Measurements from ENCODE around the gene PUSL1.

The PUSL1 gene

DNA sequence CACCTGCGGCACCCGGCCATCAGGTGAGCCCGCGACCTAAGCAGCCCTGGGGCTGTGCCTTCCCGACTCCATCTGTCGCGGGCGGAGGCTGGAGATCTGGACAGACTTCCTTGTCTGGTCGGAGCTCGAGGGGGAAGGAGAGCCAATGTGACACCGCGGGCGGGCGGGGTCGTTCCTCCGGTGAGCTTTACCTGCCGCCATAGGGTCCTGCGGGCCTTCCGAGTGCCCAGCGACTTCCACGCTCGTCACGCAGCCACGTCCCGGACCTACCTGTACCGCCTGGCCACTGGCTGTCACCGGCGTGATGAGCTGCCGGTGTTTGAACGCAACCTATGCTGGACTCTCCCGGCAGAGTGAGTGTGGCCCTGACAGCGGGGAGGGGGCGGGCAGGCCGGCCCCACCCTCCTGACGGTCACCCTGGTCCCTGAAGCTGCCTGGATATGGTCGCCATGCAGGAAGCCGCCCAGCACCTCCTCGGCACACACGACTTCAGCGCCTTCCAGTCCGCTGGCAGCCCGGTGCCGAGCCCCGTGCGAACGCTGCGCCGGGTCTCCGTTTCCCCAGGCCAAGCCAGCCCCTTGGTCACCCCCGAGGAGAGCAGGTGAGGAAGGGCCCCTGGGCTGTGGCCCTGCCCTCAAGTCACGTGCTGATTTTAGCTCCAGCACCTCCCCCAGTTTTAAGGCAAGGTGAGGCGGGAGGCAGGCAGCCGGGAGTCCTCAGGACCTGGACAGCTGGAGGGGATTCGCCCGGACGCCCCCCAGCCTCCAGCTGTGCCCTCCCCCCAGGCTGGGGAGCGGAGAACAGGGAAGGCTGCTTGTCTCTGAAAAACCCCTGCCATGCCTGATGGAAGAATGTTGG, 1.1 kb downstream of the PUSL1 start (continued):
- TF ChIP-seq, protein P1, sequence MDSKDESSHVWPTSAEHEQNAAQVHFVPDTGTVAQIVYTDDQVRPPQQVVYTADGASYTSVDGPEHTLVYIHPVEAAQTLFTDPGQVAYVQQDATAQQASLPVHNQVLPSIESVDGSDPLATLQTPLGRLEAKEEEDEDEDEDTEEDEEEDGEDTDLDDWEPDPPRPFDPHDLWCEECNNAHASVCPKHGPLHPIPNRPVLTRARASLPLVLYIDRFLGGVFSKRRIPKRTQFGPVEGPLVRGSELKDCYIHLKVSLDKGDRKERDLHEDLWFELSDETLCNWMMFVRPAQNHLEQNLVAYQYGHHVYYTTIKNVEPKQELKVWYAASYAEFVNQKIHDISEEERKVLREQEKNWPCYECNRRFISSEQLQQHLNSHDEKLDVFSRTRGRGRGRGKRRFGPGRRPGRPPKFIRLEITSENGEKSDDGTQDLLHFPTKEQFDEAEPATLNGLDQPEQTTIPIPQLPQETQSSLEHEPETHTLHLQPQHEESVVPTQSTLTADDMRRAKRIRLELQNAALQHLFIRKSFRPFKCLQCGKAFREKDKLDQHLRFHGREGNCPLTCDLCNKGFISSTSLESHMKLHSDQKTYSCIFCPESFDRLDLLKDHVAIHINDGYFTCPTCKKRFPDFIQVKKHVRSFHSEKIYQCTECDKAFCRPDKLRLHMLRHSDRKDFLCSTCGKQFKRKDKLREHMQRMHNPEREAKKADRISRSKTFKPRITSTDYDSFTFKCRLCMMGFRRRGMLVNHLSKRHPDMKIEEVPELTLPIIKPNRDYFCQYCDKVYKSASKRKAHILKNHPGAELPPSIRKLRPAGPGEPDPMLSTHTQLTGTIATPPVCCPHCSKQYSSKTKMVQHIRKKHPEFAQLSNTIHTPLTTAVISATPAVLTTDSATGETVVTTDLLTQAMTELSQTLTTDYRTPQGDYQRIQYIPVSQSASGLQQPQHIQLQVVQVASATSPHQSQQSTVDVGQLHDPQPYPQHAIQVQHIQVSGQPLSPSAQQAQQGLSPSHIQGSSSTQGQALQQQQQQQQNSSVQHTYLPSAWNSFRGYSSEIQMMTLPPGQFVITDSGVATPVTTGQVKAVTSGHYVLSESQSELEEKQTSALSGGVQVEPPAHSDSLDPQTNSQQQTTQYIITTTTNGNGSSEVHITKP (tag by site-specific recombination; IDR thresholded peaks at IDR 0.05), result no peak; the same call in none of the 2 replicates
- TF ChIP-seq ZNF473 (tag by site-specific recombination; IDR thresholded peaks at IDR 0.05), result no peak
- no peak for TF ChIP-seq ZNF747 (tag by site-specific recombination; IDR thresholded peaks at IDR 0.05)
- TF ChIP-seq ZNF549 (tag by site-specific recombination; IDR thresholded peaks at IDR 0.05), result no peak
- TF ChIP-seq, protein P2, sequence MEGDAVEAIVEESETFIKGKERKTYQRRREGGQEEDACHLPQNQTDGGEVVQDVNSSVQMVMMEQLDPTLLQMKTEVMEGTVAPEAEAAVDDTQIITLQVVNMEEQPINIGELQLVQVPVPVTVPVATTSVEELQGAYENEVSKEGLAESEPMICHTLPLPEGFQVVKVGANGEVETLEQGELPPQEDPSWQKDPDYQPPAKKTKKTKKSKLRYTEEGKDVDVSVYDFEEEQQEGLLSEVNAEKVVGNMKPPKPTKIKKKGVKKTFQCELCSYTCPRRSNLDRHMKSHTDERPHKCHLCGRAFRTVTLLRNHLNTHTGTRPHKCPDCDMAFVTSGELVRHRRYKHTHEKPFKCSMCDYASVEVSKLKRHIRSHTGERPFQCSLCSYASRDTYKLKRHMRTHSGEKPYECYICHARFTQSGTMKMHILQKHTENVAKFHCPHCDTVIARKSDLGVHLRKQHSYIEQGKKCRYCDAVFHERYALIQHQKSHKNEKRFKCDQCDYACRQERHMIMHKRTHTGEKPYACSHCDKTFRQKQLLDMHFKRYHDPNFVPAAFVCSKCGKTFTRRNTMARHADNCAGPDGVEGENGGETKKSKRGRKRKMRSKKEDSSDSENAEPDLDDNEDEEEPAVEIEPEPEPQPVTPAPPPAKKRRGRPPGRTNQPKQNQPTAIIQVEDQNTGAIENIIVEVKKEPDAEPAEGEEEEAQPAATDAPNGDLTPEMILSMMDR (tag by site-specific recombination; IDR thresholded peaks at IDR 0.05), result no peak
- no peak for TF ChIP-seq ZBTB1 (tag by site-specific recombination; IDR thresholded peaks at IDR 0.05)
- no peak for TF ChIP-seq ZNF621 (tag by site-specific recombination; IDR thresholded peaks at IDR 0.05)
- no peak for TF ChIP-seq ZNF510 (tag by site-specific recombination; IDR thresholded peaks at IDR 0.05; ENCODE audit: insufficient replicate concordance)
- TF ChIP-seq MYNN (tag by site-specific recombination; IDR thresholded peaks at IDR 0.05; ENCODE audit: borderline replicate concordance), result no peak
- peak; percentile 87 for TF ChIP-seq KLF8 (tag by site-specific recombination; IDR thresholded peaks at IDR 0.05)
- no peak for TF ChIP-seq ZNF585B (tag by site-specific recombination; IDR thresholded peaks at IDR 0.05)
- TF ChIP-seq ZXDB (tag by site-specific recombination; IDR thresholded peaks at IDR 0.05), result peak; percentile 57
- TF ChIP-seq KLF7 (tag by site-specific recombination; IDR thresholded peaks at IDR 0.05; ENCODE audit: borderline replicate concordance), result 0 out of 2 replicates have a peak, but pooled peaks have one; percentile 61
- TF ChIP-seq SALL2 (tag by site-specific recombination; IDR thresholded peaks at IDR 0.05; ENCODE audit: borderline replicate concordance), result no peak
- peak; percentile 11; the same call in 1 of the 2 replicates for TF ChIP-seq ZNF629 (tag by site-specific recombination; IDR thresholded peaks at IDR 0.05)
- TF ChIP-seq ZNF501 (tag by site-specific recombination; IDR thresholded peaks at IDR 0.05), result peak; percentile 60
- TF ChIP-seq, protein P3, sequence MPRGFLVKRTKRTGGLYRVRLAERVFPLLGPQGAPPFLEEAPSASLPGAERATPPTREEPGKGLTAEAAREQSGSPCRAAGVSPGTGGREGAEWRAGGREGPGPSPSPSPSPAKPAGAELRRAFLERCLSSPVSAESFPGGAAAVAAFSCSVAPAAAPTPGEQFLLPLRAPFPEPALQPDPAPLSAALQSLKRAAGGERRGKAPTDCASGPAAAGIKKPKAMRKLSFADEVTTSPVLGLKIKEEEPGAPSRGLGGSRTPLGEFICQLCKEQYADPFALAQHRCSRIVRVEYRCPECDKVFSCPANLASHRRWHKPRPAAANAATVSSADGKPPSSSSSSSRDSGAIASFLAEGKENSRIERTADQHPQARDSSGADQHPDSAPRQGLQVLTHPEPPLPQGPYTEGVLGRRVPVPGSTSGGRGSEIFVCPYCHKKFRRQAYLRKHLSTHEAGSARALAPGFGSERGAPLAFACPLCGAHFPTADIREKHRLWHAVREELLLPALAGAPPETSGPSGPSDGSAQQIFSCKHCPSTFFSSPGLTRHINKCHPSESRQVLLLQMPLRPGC (tag by site-specific recombination; IDR thresholded peaks at IDR 0.05), result no peak
- TF ChIP-seq, protein P4, sequence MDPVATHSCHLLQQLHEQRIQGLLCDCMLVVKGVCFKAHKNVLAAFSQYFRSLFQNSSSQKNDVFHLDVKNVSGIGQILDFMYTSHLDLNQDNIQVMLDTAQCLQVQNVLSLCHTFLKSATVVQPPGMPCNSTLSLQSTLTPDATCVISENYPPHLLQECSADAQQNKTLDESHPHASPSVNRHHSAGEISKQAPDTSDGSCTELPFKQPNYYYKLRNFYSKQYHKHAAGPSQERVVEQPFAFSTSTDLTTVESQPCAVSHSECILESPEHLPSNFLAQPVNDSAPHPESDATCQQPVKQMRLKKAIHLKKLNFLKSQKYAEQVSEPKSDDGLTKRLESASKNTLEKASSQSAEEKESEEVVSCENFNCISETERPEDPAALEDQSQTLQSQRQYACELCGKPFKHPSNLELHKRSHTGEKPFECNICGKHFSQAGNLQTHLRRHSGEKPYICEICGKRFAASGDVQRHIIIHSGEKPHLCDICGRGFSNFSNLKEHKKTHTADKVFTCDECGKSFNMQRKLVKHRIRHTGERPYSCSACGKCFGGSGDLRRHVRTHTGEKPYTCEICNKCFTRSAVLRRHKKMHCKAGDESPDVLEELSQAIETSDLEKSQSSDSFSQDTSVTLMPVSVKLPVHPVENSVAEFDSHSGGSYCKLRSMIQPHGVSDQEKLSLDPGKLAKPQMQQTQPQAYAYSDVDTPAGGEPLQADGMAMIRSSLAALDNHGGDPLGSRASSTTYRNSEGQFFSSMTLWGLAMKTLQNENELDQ (tag by site-specific recombination; IDR thresholded peaks at IDR 0.05; ENCODE audit: low read depth), result no peak
- TF ChIP-seq ZNF837 (tag by site-specific recombination; IDR thresholded peaks at IDR 0.05), result peak; percentile 75; the same call in 1 of the 2 replicates
- no peak for TF ChIP-seq ZNF560 (tag by site-specific recombination; IDR thresholded peaks at IDR 0.05; ENCODE audit: borderline replicate concordance)
- TF ChIP-seq ZNF433 (tag by site-specific recombination; IDR thresholded peaks at IDR 0.05; ENCODE audit: low read depth), result no peak
- TF ChIP-seq PRDM1 (tag by site-specific recombination; IDR thresholded peaks at IDR 0.05), result no peak
- no peak for TF ChIP-seq MZF1 (tag by site-specific recombination; IDR thresholded peaks at IDR 0.05; ENCODE audit: borderline replicate concordance)
- TF ChIP-seq SP2 (tag by site-specific recombination; IDR thresholded peaks at IDR 0.05), result peak; percentile 25; the same call in 1 of the 2 replicates
- TF ChIP-seq WT1 (tag by site-specific recombination; IDR thresholded peaks at IDR 0.05), result peak; percentile 36; the same call in 1 of the 2 replicates
- TF ChIP-seq KLF16 (tag by site-specific recombination; IDR thresholded peaks at IDR 0.05), result peak; percentile 68

All from HEK293 (cell line).